ENCODE data around the gene AP3B1.

GRCh38 chr5:77999399-77999798 lies 295.1 kb downstream of the AP3B1 start:
- TF ChIP-seq, protein P1, sequence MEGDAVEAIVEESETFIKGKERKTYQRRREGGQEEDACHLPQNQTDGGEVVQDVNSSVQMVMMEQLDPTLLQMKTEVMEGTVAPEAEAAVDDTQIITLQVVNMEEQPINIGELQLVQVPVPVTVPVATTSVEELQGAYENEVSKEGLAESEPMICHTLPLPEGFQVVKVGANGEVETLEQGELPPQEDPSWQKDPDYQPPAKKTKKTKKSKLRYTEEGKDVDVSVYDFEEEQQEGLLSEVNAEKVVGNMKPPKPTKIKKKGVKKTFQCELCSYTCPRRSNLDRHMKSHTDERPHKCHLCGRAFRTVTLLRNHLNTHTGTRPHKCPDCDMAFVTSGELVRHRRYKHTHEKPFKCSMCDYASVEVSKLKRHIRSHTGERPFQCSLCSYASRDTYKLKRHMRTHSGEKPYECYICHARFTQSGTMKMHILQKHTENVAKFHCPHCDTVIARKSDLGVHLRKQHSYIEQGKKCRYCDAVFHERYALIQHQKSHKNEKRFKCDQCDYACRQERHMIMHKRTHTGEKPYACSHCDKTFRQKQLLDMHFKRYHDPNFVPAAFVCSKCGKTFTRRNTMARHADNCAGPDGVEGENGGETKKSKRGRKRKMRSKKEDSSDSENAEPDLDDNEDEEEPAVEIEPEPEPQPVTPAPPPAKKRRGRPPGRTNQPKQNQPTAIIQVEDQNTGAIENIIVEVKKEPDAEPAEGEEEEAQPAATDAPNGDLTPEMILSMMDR (conservative IDR thresholded peaks at IDR 0.05; ENCODE audit: low read depth in 2 of 2), result no peak
- TF ChIP-seq EZH2 (IDR thresholded peaks at IDR 0.05; ENCODE audit: low read depth, unreplicated experiment), result no peak
- TF ChIP-seq REST (IDR thresholded peaks at IDR 0.05; ENCODE audit: unreplicated experiment), result no peak
- no peak for TF ChIP-seq POLR2AphosphoS5 (IDR thresholded peaks at IDR 0.05; ENCODE audit: low read depth)
- TF ChIP-seq NANOG (IDR thresholded peaks at IDR 0.05; ENCODE audit: borderline replicate concordance), result no peak

All from GM23338 (cell line).